Activated CD4-positive, alpha-beta T cell treated with anti-CD3 and anti-CD28 coated beads, Interleukin-2, amount 50 U/mL, for 1 hour (primary cell): ENCODE results near the gene SRD5A2.

Source experiments
- DNase-seq: peaks from one replicate; pipeline ENCODE4 v3.0.0-alpha.2; 2020

The SRD5A2 gene, protein sequence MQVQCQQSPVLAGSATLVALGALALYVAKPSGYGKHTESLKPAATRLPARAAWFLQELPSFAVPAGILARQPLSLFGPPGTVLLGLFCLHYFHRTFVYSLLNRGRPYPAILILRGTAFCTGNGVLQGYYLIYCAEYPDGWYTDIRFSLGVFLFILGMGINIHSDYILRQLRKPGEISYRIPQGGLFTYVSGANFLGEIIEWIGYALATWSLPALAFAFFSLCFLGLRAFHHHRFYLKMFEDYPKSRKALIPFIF

GRCh38 chr2:31580321-31581117 lies at the start of gene SRD5A2:
Gene SRD5A2, minus strand, starts transcription at chr2:31580938. Its CDS starts 38 bp downstream, at chr2:31580900.
- no peak for DNase-seq

- no peak for DNase-seq
Measured at GRCh38 chr2:31606509-31606908, 25.8 kb upstream of the SRD5A2 start.

- no peak for DNase-seq
Measured at GRCh38 chr2:31598694-31599093, 18.0 kb upstream of the SRD5A2 start.

DNA sequence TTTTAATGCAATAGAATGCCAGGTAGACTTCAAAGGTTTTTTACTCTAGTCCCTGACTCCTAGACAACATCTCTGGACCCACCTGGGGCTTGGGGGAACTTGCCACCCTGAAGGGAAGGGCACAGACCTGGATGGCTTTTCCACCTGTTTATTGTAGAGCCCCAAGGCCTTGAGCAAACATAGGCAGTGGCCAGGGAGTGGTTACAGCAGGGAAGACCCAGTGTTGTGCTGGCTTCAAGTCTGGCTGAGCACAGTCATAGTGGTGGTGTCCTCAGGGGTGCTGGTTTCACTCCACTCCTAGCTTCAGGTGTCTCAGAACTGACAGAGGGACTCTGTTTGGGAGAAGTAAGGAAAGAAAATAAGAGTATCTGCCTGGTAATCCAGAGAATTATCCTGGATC lies 5.5 kb upstream of the SRD5A2 start:
- DNase-seq, result no peak

DNA sequence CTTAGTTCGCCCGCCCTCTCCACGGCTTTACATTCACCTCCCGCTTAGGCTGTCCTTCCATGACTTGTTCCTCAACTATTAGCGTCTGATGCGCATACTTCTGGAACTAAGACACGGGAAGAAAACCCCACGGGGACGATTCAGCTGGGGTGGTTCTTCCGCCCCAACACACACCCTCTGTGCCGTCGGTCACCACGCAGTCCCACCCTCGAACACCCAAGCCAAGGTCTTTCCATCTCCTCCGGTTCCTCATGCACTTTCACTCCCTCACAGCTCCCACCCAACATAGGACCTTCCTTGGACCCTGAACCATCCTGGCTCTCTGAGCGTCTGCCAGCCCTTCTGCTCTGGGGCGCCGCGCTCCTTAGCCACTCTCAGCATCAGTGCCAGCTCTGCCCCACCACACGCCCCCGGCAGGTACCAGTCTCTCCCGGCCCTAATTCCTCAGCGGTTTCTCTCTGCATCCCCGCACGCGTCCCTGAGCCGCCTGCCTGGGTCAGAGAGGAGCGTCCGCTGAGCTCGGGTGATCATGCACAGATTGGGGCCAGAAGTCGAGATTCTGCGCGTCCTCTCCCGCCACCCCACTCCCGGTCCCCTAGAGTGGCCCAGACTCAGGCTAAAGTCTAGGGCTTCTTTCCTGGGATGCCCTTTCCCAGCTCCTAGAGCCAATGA lies 522 bp upstream of the SRD5A2 start:
- no peak for DNase-seq

DNA sequence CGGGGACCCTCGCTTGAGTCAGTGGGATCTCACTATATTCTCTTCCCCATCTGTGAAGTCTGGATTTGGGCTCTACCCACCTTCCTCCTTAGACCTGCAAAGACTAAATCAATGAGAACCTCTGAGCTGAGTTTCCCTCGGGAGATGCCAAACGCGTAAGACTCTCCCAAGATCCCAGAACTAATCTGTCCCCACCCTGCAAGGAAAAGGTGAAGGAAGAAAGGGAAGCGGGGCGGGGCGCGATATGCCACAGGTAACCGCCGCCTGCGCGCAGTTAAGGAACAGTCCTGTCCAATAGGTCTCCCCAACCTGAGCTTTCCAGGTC lies 780 bp downstream of the SRD5A2 start:
- DNase-seq, result no peak

- no peak for DNase-seq
Measured at GRCh38 chr2:31578316-31578715, 2.4 kb downstream of the SRD5A2 start.

GRCh38 chr2:31577143-31577542 lies 3.6 kb downstream of the SRD5A2 start:
- no peak for DNase-seq

DNA sequence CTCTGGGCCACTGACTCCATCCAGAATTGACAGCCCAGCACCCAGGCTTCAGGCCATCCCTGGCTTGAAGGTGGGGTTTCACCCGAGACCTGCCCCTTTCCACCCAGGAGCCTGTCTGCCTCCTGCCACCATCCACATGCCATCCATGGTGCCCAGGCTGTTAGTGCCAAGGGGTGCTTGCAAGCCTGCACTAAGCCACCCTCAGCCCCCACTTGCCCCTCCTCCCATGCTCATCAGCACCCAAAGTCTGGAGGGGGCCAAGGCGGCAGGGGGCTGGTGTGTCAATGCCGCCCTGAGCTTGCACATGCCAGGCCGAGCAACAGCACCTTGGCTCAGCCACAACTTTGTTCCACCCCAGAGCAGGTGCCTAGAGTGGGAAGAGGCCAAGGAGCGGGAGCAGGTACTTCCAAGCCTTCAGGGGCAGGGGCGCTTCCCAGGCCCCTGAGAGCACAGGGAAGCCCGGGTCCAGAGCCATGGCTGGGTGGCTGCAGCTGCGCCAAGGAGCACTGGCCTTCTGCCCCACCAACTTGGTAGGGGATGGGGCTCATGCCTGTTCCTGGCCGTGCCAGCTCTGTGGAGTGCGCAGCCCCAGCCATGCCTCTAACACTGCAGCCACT lies 12.0 kb downstream of the SRD5A2 start:
- no peak for DNase-seq

DNA sequence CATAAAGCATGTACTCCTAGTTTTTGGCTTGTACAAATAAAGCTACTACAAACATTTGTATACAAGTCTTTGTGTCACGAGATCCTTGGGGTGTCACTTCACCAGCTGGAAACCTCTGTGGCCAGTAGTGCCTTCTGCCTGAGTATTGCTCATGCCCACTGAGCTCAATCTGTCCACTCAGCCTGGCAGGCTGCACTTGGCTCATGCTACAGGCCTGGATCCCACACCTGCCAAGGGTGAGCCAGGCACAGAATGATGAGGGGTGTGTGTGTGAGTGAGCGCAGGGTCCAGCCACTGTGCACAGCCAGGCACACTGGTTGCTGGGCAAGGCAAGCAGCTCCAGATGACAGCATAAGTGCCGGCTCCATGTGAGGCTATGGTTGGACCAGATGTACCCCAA lies 13.1 kb downstream of the SRD5A2 start:
- no peak for DNase-seq

- DNase-seq, result no peak
Measured at GRCh38 chr2:31563273-31563839, 17.4 kb downstream of the SRD5A2 start.

- DNase-seq, result no peak
Measured at GRCh38 chr2:31561823-31562222, 18.9 kb downstream of the SRD5A2 start.

GRCh38 chr2:31558401-31559295 lies 22.1 kb downstream of the SRD5A2 start:
- DNase-seq, result no peak

DNA sequence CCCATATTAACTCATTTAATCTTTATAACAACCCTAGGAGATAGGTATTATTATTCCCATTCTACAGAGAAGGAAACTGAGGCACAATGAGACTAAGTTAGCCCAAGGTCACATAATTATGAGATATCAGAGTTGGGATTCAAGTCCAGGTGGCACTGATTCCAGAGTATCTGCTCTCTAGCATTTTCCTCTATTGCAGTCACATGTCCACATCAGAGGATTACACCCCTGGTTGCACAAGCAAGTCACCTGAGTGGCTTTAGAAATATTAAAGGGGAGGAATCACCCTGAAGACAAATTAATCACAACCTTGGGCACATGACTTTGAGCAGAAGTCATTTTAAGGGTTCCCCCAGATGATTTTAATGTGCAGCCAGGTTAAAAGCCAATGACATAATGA lies 23.8 kb downstream of the SRD5A2 start:
- DNase-seq, result no peak

- DNase-seq, result no peak
Measured at GRCh38 chr2:31555967-31556706, 24.6 kb downstream of the SRD5A2 start.

DNA sequence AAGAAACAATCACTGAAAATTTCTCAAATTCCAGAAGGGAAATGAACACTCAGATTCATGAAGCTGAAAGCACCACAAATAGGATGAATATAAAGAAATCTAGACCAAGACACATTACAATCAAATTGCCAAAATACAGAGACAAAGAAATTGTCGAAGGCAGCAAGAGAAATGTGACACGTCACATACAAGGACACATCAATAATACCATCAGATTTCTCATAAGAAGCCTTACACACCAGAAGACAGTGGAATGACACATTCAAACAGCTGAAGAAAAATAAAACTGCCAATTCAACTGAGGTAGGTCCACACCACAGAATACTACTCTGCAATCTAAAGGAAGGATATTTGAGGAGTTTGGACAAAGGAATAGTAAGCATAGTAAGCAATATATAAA lies 27.4 kb downstream of the SRD5A2 start:
- DNase-seq, result no peak

DNA sequence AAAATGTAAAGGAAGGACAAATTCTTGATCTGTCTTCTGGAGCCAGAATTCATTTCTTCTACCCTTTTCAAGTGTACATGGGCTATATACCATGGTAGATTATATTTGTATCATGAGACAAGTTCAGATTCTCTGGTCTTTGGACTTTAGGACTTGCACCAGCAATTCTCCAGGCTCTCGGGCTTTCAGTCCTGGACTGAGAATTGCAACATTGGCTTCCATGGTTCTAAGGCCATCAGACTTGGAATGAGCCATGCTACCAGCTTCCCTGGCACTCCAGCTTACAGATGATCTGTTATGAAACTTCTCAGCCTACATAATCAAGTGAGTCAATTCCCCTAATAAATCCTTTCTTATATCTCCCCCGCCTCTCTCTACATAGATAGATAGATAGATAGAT lies 33.3 kb downstream of the SRD5A2 start:
- DNase-seq, result no peak

DNA sequence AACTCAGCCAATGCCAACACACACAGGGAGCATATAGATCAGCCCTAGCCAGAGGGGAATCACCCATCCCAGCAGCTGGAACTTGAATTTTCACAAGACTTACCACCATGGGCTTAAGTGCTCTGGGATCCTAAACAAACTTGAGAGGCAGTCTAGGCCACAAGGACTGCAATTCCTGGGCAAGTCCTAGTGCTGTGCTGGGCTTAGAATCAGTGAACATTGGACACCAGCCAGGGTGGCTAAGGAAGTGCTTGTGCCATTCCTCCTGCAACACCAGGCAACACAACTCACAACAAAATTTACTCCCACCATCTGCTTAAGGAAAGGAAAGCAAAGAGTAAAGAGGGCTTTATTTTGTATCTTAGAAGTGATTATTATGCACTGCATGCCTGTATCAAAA lies 38.9 kb downstream of the SRD5A2 start:
- DNase-seq, result no peak

DNA sequence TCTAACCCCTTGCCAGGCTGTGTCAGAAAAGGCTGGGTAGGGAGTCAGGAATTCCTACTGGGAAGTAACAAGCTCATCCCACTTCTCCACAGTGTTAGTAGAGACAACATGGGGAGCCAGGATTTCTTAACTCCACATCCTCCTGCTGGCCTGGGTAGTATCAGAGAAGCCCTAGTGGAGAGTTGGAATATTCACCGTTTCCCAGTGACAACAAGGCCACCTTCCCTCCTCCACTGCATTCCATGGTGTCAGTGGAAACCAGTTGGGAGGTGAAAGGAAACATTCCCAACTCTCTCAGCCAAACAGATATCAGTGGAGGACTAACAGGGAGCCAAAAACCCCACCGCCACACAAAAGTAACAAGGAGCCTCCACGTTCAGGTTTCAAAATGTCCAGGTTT lies 41.2 kb downstream of the SRD5A2 start:
- no peak for DNase-seq

GRCh38 chr2:31535768-31536167 lies 45.0 kb downstream of the SRD5A2 start:
- no peak for DNase-seq

GRCh38 chr2:31534636-31535035 lies 46.1 kb downstream of the SRD5A2 start:
- DNase-seq, result no peak

DNA sequence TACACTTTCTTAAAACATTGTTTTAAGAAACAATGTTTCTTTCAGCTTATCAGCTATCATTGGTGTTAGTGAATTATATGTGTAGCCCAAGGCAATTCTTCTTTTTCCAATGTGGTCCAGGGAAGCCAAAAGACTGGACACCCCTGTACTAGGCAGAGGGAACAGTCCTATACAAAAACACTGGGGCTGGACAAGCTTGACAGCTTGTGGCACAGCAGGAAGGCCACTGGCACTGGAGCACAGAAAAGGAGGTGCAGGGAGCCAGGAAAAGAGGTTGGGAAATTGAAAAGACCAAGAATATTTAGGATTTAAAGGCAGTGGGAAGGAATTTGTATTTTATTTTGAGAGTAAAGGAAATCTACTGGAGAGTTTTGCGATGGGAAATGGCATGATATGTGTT lies 47.7 kb downstream of the SRD5A2 start:
- DNase-seq, result no peak
